GM23338 (cell line): ENCODE results near the gene TOM1. TPM values are rescaled to one million over a fixed set of nuclear protein-coding genes. Genes with fewer than 3 reads are reported as not detected.

Source experiments
- ATAC-seq: fragments of 200-7000 bp; cut with Tn5 transposase; 3 replicates; pipeline ENCODE4 v1.9.1; 2020
- DNase-seq: peaks from one replicate; pipeline ENCODE4 v3.0.0-alpha.2; 2015; ENCODE audit warnings: low spot score
- H2AFZ ChIP-seq: fragments of 200-600 bp; sonication (generic); 2 replicates; pipeline ENCODE4 v1.8.0; 2016; ENCODE audit warnings: antibody characterized with exemption, mild to moderate bottlenecking, moderate library complexity
- H3F3A ChIP-seq: fragments of 200-600 bp; sonication (generic); replicated peaks from 2 replicates; pipeline ENCODE4 v1.8.0; 2017; ENCODE audit warnings: antibody characterized with exemption, mixed run types, low read depth
- H3K27ac ChIP-seq: fragments of 200-600 bp; sonication (generic); 2 replicates; pipeline ENCODE4 v1.6.1; 2016; ENCODE audit warnings: low read depth
- H3K27me3 ChIP-seq: fragments of 200-600 bp; sonication (generic); 2 replicates; pipeline ENCODE4 v1.8.0; 2016; ENCODE audit warnings: mild to moderate bottlenecking, mixed run types, moderate library complexity; ENCODE audit not compliant: insufficient read depth
- H3K36me3 ChIP-seq: fragments of 200-600 bp; sonication (generic); 2 replicates; pipeline ENCODE4 v1.8.0; 2016; ENCODE audit warnings: mild to moderate bottlenecking; ENCODE audit not compliant: insufficient read depth
- H3K4me1 ChIP-seq: fragments of 200-600 bp; sonication (generic); 2 replicates; pipeline ENCODE4 v1.8.0; 2016; ENCODE audit warnings: mild to moderate bottlenecking, moderate library complexity; ENCODE audit not compliant: insufficient read depth
- H3K4me2 ChIP-seq: fragments of 200-600 bp; sonication (generic); 2 replicates; pipeline ENCODE4 v1.7.1; 2017; ENCODE audit warnings: mixed run types
- H3K4me3 ChIP-seq: fragments of 200-600 bp; sonication (generic); 2 replicates; pipeline ENCODE4 v1.6.1; 2016; ENCODE audit warnings: mixed run types
- H3K79me2 ChIP-seq: fragments of 200-600 bp; sonication (generic); replicated peaks from 2 replicates; pipeline ENCODE4 v1.8.0; 2017; ENCODE audit warnings: mild to moderate bottlenecking; ENCODE audit not compliant: insufficient read depth
- H3K9me2 ChIP-seq: fragments of 200-600 bp; sonication (generic); 2 replicates; pipeline ENCODE4 v1.8.0; 2017; ENCODE audit not compliant: insufficient read depth
- H4K20me1 ChIP-seq: fragments of 200-600 bp; sonication (generic); replicated peaks from 2 replicates; pipeline ENCODE4 v1.8.0; 2017; ENCODE audit warnings: mild to moderate bottlenecking; ENCODE audit not compliant: insufficient read depth
- H3K27ac Mint-ChIP-seq: 2 replicates; pipeline ENCODE4 v1.8.0; 2020; ENCODE audit warnings: inconsistent platforms, mild to moderate bottlenecking, moderate library complexity, mixed read lengths
- H3K27me3 Mint-ChIP-seq: 3 replicates; pipeline ENCODE4 v1.8.0; 2022; ENCODE audit warnings: low read depth, mild to moderate bottlenecking, moderate library complexity, mixed read lengths, inconsistent platforms; ENCODE audit not compliant: insufficient read depth, poor library complexity
- H3K36me3 Mint-ChIP-seq: 3 replicates; pipeline ENCODE4 v1.8.0; 2021; ENCODE audit warnings: low read depth, mild to moderate bottlenecking, inconsistent platforms, moderate library complexity, mixed read lengths
- H3K4me1 Mint-ChIP-seq: 3 replicates; pipeline ENCODE4 v1.8.0; 2020; ENCODE audit warnings: mild to moderate bottlenecking, inconsistent platforms, mixed read lengths
- H3K4me3 Mint-ChIP-seq: 3 replicates; pipeline ENCODE4 v1.8.0; 2021; ENCODE audit warnings: moderate library complexity, mild to moderate bottlenecking, inconsistent platforms, mixed read lengths
- H3K9me3 Mint-ChIP-seq: 3 replicates; pipeline ENCODE4 v1.8.0; 2020; ENCODE audit warnings: moderate library complexity, mild to moderate bottlenecking, inconsistent platforms, mixed read lengths
- CREB1 ChIP-seq: fragments of 250-450 bp; sonication (Bioruptor Pico); IDR thresholded peaks from 2 replicates; pipeline ENCODE4 v1.5.0; 2020; ENCODE audit warnings: low read depth, mild to moderate bottlenecking, moderate library complexity
- EZH2phosphoT487 ChIP-seq: fragments of 200-600 bp; sonication (generic); IDR thresholded peaks from one replicate; pipeline ENCODE4 v1.8.1; 2018; ENCODE audit warnings: antibody characterized with exemption; ENCODE audit not compliant: unreplicated experiment
- JUNB ChIP-seq: IDR thresholded peaks from one replicate; pipeline ENCODE4 v1.6.1; 2016; ENCODE audit warnings: antibody characterized with exemption; ENCODE audit not compliant: unreplicated experiment
- NANOG ChIP-seq: IDR thresholded peaks from 2 replicates; pipeline ENCODE4 v1.6.1; 2016; ENCODE audit warnings: antibody characterized with exemption, borderline replicate concordance
- POLR2AphosphoS5 ChIP-seq: IDR thresholded peaks from 2 replicates; pipeline ENCODE4 v1.6.1; 2016; ENCODE audit warnings: antibody characterized with exemption, low read depth
- ZNF114 ChIP-seq: fragments of 250-450 bp; sonication (Bioruptor Pico); IDR thresholded peaks from 2 replicates; pipeline ENCODE4 v1.5.0; 2020; ENCODE audit warnings: mild to moderate bottlenecking, moderate library complexity
- polyA plus RNA-seq: library from polyadenylated mRNA; unstranded; fragments of >200 nt; fragmentation: Nextera tagmentation; extraction: Ambion mirVana; gene quantifications from 2 replicates; pipeline ENCODE4 v1.2.1, GENCODE V29; 2016
- total RNA-seq: library from RNA; depleted of rRNA; stranded (reverse); fragments of >200 nt; shearing (Covaris generic); gene quantifications from 2 replicates; pipeline ENCODE4 v1.2.3, GENCODE V29; 2014
- TF ChIP-seq, protein P1 (sequence below): IDR thresholded peaks from 2 replicates; pipeline ENCODE4 v1.6.1; 2016; ENCODE audit warnings: antibody characterized with exemption
- TF ChIP-seq, protein P2 (sequence below): fragments of 250-450 bp; sonication (Bioruptor Pico); IDR thresholded peaks from 2 replicates; pipeline ENCODE4 v1.5.0; 2020; ENCODE audit warnings: mild to moderate bottlenecking, moderate library complexity

Gene TOM1
- total and polyA plus RNA-seq, 2 experiments from 2014 or later, result 10.9 to 17.8 TPM

DNA sequence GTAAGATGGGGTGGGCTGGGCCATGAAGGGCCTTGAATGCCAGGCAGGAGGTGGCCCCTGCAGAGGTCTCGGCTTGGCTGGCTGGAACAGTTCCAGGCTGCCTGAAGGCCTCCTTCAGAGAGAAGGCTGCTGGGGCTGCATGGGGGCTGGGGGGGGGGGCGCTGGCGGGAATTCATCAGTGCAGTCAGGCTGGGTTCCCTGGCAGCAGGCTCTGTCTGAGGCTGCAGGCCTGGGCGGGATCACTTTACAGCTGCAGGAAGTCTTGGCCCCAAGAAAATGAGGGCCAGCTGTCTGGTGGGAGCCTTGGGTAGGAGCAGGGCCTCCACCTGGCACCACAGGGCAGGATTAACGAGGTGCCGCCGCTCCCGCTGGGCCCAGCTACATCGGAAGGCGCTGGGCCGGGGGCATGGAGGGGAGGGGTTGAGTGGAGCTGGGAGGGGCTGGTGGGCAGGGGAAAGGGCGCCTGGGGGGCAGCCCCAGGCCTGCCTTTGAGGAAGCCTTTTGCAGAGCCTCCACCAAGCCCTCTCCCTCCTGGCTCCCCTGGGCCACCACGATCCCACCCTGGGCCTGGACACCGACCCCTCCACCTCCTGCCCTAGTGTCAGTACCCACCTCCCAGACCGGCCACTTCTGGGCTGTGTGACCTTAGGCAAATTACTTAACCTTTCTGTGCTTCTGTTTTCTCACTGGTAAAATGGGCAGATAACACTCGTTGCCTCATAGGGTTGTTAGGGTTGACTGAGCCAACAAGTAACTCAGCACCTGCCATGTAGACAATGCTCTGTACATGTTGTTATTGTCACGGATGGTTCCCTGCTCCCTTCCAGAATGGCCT, 50.2 kb downstream of the TOM1 start:
- H3K9me3 Mint-ChIP-seq, result no peaks in the 10 kb centered on the region
- H3K4me1 ChIP-seq, result peaks cover 7% of the 10 kb centered on the region
- no peaks in the 10 kb centered on the region for H4K20me1 ChIP-seq
- H3K4me3 ChIP-seq, result peak overlapping the region; percentile 89; the same call in 1 of the 2 replicates
- peaks cover 11% of the 10 kb centered on the region for H3K27me3 ChIP-seq
- no peak for TF ChIP-seq CREB1 (CRISPR knock-in tag)
- TF ChIP-seq, protein P1, sequence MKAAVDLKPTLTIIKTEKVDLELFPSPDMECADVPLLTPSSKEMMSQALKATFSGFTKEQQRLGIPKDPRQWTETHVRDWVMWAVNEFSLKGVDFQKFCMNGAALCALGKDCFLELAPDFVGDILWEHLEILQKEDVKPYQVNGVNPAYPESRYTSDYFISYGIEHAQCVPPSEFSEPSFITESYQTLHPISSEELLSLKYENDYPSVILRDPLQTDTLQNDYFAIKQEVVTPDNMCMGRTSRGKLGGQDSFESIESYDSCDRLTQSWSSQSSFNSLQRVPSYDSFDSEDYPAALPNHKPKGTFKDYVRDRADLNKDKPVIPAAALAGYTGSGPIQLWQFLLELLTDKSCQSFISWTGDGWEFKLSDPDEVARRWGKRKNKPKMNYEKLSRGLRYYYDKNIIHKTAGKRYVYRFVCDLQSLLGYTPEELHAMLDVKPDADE, result no peak
- TF ChIP-seq POLR2AphosphoS5, result no peak
- TF ChIP-seq, protein P2, sequence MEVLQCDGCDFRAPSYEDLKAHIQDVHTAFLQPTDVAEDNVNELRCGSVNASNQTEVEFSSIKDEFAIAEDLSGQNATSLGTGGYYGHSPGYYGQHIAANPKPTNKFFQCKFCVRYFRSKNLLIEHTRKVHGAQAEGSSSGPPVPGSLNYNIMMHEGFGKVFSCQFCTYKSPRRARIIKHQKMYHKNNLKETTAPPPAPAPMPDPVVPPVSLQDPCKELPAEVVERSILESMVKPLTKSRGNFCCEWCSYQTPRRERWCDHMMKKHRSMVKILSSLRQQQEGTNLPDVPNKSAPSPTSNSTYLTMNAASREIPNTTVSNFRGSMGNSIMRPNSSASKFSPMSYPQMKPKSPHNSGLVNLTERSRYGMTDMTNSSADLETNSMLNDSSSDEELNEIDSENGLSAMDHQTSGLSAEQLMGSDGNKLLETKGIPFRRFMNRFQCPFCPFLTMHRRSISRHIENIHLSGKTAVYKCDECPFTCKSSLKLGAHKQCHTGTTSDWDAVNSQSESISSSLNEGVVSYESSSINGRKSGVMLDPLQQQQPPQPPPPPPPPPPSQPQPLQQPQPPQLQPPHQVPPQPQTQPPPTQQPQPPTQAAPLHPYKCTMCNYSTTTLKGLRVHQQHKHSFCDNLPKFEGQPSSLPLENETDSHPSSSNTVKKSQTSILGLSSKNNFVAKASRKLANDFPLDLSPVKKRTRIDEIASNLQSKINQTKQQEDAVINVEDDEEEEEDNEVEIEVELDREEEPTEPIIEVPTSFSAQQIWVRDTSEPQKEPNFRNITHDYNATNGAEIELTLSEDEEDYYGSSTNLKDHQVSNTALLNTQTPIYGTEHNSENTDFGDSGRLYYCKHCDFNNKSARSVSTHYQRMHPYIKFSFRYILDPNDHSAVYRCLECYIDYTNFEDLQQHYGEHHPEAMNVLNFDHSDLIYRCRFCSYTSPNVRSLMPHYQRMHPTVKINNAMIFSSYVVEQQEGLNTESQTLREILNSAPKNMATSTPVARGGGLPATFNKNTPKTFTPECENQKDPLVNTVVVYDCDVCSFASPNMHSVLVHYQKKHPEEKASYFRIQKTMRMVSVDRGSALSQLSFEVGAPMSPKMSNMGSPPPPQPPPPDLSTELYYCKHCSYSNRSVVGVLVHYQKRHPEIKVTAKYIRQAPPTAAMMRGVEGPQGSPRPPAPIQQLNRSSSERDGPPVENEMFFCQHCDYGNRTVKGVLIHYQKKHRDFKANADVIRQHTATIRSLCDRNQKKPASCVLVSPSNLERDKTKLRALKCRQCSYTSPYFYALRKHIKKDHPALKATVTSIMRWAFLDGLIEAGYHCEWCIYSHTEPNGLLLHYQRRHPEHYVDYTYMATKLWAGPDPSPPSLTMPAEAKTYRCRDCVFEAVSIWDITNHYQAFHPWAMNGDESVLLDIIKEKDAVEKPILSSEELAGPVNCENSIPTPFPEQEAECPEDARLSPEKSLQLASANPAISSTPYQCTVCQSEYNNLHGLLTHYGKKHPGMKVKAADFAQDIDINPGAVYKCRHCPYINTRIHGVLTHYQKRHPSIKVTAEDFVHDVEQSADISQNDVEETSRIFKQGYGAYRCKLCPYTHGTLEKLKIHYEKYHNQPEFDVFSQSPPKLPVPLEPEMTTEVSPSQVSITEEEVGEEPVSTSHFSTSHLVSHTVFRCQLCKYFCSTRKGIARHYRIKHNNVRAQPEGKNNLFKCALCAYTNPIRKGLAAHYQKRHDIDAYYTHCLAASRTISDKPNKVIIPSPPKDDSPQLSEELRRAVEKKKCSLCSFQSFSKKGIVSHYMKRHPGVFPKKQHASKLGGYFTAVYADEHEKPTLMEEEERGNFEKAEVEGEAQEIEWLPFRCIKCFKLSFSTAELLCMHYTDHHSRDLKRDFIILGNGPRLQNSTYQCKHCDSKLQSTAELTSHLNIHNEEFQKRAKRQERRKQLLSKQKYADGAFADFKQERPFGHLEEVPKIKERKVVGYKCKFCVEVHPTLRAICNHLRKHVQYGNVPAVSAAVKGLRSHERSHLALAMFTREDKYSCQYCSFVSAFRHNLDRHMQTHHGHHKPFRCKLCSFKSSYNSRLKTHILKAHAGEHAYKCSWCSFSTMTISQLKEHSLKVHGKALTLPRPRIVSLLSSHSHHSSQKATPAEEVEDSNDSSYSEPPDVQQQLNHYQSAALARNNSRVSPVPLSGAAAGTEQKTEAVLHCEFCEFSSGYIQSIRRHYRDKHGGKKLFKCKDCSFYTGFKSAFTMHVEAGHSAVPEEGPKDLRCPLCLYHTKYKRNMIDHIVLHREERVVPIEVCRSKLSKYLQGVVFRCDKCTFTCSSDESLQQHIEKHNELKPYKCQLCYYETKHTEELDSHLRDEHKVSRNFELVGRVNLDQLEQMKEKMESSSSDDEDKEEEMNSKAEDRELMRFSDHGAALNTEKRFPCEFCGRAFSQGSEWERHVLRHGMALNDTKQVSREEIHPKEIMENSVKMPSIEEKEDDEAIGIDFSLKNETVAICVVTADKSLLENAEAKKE (CRISPR knock-in tag), result no peak
- TF ChIP-seq ZNF114 (CRISPR knock-in tag), result no peak
- TF ChIP-seq JUNB, result no peak
- TF ChIP-seq NANOG, result no peak
- TF ChIP-seq EZH2phosphoT487, result no peak
- no peak overlapping the region for H2AFZ ChIP-seq
- H3K79me2 ChIP-seq, result no peaks in the 10 kb centered on the region
- no peak overlapping the region for H3K4me3 Mint-ChIP-seq
- peak overlapping the region; percentile 67; the same call in 1 of the 2 replicates for H3K27ac Mint-ChIP-seq
- ATAC-seq, result no peak
- no peaks in the 10 kb centered on the region for H3K36me3 ChIP-seq
- H3K36me3 Mint-ChIP-seq, result no peaks in the 10 kb centered on the region
- no peak overlapping the region for H3K27ac ChIP-seq
- peaks cover 9% of the 10 kb centered on the region for H3K27me3 Mint-ChIP-seq
- no peak for DNase-seq
- peak overlapping the region; percentile 96; the same call in 1 of the 2 replicates for H3K4me2 ChIP-seq
- H3K9me2 ChIP-seq, result no peaks in the 10 kb centered on the region
- peaks cover 22% of the 10 kb centered on the region for H3K4me1 Mint-ChIP-seq
- peaks cover 4% of the 10 kb centered on the region; the same call in 1 of the 2 replicates for H3F3A ChIP-seq
